ENCODE data around the gene RAB1A.

Gene RAB1A

DNA sequence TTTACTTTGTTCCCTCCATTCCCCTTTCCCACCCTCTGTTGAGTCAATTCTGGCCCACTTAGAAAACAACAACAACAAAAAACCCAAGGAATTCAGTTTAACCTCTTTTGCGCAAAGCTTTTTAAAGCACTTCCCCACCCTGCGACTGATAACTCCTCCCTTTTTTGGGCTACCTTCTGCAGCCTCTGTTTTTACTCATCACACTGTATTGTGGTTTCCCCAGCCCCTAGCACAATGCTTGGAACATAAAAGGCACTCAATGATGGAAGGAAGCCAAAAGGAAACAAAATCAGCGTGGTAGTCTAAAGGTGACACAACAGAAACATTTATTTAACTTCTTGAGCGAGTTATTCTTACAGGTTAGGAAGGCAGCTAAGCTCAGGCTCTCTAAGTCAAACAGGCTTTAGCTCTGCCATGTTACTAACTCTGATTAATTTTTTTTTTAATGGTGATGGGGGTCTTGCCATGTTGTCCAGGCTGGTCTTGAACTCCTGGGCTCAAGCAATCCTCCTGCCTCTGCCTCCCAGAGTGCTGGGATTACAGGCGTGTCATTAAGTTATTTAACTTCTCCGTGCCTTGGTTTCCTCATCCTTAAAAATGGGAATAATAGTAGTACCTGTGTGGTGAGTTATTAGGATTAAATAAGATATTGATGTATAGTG is 72.4 kb downstream of the RAB1A start:
- TF ChIP-seq, protein P1, sequence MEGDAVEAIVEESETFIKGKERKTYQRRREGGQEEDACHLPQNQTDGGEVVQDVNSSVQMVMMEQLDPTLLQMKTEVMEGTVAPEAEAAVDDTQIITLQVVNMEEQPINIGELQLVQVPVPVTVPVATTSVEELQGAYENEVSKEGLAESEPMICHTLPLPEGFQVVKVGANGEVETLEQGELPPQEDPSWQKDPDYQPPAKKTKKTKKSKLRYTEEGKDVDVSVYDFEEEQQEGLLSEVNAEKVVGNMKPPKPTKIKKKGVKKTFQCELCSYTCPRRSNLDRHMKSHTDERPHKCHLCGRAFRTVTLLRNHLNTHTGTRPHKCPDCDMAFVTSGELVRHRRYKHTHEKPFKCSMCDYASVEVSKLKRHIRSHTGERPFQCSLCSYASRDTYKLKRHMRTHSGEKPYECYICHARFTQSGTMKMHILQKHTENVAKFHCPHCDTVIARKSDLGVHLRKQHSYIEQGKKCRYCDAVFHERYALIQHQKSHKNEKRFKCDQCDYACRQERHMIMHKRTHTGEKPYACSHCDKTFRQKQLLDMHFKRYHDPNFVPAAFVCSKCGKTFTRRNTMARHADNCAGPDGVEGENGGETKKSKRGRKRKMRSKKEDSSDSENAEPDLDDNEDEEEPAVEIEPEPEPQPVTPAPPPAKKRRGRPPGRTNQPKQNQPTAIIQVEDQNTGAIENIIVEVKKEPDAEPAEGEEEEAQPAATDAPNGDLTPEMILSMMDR (IDR thresholded peaks at IDR 0.05), result no peak

DNA sequence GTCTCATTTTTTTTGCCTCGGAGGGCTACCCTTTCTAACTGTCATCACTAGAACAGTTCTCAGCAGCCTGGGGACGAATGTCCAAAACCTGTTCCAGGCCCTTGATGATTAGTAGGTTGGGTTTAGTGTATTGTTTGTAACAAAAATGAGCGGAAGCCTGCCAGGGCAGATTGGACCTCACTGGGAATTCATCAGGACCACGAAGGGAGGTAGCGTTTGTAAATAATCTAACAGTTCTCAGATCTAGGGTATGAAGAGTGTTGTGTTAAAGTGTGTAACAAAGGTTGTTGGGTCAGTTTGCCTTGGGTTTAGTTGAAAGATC is 72.9 kb downstream of the RAB1A start:
- TF ChIP-seq, protein P1 (IDR thresholded peaks at IDR 0.05), result no peak

DNA sequence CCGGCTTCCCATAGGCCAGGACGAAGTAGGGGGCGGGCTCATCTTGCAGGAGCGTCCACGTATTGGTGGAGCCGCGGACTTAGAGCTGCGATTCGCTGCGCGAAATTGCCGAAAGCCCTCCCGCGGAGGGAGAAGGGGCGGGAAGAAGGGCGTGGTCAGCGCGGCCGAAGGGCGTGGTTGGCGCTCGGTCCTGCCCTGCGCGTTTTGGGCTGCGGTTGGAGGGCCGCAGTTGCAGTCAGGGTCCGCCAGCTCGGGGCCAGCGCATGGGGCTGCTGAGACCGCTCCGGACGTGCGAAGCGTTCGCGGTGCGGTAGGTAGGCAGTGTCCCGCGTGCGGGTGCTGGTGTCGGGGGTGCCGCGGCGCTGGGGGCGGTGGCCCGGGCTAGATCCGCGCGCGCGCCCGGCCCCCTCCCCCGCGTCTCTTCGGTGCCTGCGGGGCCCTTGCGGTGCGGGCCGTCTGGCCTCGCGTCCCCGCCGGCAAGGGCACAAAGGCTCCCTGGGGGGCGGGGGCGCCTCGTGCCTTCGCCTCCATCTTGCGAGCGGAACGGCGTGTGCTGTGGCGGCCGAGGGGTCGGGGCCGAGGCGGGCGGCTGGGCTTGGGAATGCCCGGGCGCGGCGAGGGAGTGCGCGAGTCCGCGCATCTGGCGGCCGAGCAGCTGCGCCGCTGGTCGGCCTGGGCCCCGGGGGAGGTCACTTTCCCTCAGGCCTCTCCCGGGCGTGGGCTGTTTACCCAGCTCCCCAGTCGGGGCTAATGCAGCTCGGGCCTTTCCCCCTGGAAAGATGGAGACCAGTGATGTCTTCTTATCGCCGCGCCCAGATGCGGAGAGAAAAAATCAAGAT is 73.5 kb downstream of the RAB1A start, which contains the start of gene CEP68:
Gene CEP68 (plus strand): TSS at position 202 of the 839 bp plus-strand sequence. CDS start 13,029 bp downstream, outside the sequence.
- TF ChIP-seq, protein P1 (IDR thresholded peaks at IDR 0.05), result no peak

DNA sequence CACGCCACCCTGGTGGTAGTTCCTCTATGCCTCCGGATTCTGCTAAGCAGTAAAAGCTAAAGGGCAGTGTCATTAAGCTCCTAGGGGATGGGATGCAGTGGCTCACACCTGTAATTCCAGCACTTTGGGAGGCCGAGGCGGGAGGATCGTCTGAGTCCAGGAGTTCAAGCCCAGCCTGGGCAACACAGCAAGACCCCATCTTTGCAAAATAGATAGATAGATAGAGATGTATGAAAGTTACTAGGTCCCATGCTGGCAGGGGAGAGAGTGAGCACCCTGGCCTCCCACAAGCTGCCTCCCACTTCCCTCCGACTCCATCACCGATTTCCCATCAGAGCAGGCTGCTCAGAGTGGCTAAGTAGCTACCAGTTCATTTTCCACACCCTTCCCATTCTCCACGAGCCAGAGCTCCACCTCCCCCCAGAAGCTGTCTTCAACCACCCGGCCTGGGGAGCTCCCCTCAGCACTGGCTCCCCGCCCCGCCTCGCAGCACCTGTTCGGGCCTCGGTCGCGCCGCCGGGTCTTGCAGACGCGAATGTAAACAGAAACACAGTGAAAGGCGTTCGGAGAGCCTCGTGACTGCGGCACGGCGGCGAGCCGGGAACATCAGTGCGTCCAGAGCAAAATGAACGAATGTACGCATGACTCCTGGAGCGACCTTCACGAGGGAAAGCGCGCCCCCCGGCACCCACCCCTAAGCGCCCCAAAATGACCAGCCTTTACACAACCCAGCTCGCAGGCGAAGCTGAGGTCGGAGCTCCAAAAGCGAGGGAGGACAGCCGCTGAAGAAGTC is 74.3 kb downstream of the RAB1A start:
- TF ChIP-seq, protein P1 (IDR thresholded peaks at IDR 0.05), result no peak

DNA sequence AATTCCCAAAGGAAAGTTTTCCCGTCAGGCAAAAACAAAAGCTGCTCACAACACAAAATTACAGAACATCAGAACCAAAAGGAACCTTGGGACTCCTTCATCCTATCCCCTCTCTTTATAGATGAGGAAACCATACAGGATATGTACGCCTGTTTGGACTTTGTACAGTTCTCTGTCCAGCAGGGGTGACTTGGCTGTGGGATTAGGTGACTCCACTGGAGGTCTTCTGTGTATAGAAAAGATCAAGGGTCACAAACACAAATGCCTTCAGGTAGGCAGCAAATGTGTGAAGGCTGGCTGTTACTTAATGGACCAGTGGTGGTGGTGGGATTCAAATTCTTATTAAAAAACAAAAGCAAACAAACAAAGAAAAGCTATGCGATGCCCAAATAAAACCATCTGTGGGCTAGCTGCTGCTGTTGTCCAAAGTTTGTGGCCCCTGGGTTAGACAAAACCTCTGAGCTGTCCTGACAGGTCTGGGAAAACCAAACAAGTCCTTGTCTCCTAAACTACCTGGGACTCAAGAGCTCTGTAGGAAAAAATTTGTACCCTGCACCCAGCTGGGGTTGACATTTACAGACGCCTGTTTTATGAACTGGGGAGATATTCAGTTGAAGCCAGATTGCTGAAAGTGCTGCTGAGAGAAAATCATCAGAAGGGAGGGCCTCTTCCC is 75.0 kb downstream of the RAB1A start:
- TF ChIP-seq, protein P1 (IDR thresholded peaks at IDR 0.05), result no peak

DNA sequence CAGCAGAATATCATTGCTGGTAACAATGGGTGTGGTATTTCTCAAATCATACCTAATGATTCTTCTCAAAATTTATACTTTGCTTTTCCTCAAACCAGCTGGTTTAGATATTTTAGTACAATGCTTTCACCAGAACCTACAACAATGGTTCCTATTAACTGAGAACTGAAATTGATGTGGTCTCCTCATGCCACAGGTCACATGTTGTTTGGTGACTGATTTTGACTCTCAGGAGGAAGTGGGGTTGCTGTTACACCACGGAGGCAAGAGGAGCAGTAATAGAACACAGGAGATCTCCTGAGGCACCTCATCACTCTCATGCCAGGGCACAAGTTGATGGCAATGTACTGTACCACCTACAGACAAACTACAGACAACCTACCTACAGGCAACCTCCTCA is 76.7 kb downstream of the RAB1A start:
- TF ChIP-seq, protein P1 (IDR thresholded peaks at IDR 0.05), result no peak

DNA sequence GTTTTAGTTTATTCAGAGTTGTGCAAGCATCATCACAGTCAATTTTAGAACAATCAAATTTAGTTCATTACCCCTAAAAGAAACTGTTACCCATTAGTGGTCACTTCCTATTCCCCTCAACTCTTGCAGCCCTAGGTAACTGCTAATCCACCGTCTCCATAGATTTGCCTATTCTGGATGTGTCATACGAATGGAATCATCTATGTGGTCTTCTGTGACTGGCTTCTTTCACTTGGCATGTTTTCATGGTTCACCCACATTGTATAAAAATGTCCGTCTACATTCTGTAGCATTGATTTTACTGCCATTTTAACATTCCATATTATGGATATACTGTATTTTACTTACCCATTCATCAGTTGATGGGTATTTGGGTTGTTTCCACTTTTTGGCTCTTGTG is 79.0 kb downstream of the RAB1A start:
- TF ChIP-seq, protein P1 (IDR thresholded peaks at IDR 0.05), result no peak
